GM13977 (cell line): Measurements from ENCODE around the gene GRIK5.

Experiments used
- DNase-seq: peaks from one replicate; pipeline ENCODE4 v3.0.0; 2012; ENCODE audit warnings: low spot score
- in situ Hi-C: fragments of 300-500 bp; cut with MboI; formaldehyde crosslinking; loops from one replicate; pipeline ENCODE4 v1.12.0; 2022; ENCODE audit warnings: low sequenced_read_pairs, low pct_unique_long_range_greater_than_20kb, mixed read lengths, inconsistent platforms; ENCODE audit not compliant: unreplicated experiment
- TF ChIP-seq, protein P1 (sequence below): IDR thresholded peaks from 2 replicates; pipeline ENCODE4 v1.5.1; 2012; ENCODE audit warnings: mild to moderate bottlenecking, control low read depth; ENCODE audit not compliant: insufficient read depth; ENCODE audit errors: extremely low read depth, missing control alignments

The GRIK5 gene

GRCh38 chr19:42003506-42004294 is 66.3 kb downstream of the GRIK5 start:
- DNase-seq, result no peak
- in situ Hi-C loops, result no loop called here
- TF ChIP-seq, protein P1, sequence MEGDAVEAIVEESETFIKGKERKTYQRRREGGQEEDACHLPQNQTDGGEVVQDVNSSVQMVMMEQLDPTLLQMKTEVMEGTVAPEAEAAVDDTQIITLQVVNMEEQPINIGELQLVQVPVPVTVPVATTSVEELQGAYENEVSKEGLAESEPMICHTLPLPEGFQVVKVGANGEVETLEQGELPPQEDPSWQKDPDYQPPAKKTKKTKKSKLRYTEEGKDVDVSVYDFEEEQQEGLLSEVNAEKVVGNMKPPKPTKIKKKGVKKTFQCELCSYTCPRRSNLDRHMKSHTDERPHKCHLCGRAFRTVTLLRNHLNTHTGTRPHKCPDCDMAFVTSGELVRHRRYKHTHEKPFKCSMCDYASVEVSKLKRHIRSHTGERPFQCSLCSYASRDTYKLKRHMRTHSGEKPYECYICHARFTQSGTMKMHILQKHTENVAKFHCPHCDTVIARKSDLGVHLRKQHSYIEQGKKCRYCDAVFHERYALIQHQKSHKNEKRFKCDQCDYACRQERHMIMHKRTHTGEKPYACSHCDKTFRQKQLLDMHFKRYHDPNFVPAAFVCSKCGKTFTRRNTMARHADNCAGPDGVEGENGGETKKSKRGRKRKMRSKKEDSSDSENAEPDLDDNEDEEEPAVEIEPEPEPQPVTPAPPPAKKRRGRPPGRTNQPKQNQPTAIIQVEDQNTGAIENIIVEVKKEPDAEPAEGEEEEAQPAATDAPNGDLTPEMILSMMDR, result no peak

DNA sequence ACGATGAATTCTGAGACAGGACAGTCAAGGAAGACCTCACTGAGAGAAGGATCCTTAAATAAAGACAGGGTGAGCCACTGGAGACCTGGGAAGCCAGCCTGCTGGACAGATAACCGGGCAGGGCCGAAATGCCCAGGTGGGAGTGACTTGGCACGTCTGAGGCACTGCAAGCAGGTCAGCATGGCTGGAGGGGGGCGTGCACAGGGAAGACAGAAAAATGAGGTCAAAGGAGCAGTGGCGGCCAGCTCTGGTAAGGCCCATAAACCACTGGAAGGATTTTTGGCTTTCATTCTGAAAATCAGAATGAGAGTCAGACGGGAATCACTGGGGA is 70.2 kb downstream of the GRIK5 start:
- TF ChIP-seq, protein P1, result no peak
- no peak for DNase-seq
- in situ Hi-C loops, result no loop called here

- TF ChIP-seq, protein P1, result no peak
- DNase-seq, result no peak
- in situ Hi-C loops, result no loop called here
These were observed 70.7 kb downstream of the GRIK5 start for GRCh38 chr19:41999071-41999877.

- in situ Hi-C loops, result no loop called here
- TF ChIP-seq, protein P1, result peak; percentile 70
- DNase-seq, result peak; percentile 75
These were observed 71.6 kb downstream of the GRIK5 start for GRCh38 chr19:41998246-41999020.

DNA sequence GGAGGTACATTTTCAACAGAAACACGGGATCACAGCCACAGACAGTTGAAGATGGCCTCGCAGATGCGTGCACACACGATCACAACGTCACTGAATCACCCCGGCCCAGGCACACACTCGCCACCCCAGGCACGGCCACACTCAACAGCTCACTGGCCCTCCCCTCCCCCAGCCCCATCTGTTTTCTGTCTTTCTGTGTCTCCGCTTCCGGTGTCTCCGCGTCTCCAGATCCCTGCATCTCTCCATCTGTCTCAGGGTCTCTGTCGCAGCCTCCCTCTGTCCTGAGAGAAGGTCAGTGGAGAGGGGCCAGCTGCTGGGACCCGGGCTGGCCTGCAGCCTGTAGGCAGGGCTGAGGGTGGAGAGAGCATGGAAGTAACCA is 72.2 kb downstream of the GRIK5 start:
- no peak for DNase-seq
- in situ Hi-C loops, result no loop called here
- TF ChIP-seq, protein P1, result no peak

DNA sequence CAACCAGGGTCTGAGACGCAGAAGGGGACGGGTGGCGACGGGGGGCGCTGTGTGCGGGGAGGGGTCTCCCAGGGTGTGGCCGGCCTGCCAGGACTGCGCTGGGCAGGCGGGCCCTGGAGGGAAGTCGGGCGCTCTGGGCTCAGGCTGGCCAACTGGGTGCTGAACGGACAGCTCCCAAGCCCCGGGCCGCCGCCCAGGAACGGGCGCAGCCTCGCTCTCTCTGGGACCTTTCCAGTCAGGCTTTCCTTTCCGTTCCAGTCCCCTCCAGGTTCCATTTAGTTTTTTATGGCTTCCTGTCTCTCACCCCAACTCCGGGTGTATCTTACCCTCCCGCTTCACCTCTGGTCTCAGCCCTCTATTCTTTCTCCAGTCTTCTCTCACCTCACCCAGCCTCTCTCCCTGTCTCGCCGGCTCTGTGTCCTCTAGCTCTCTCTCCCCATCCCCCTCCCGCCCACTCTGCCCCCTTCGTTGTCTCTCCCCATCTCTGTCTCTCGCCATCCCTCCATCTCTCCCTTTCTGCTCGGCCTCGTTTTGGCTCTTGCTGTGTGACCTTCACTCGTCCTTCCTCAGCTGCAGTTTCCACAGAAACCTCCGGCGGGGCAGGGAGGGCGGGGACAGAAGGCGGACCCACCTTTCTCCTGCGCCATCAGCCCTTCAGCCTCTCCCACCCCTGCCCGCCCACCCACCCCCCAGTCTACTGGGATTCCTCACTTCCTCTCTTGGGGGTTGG is 72.7 kb downstream of the GRIK5 start:
- TF ChIP-seq, protein P1, result no peak
- DNase-seq, result peak; percentile 83
- in situ Hi-C loops, result no loop called here
